Activated CD4-positive, CD25-positive, alpha-beta regulatory T cell treated with anti-CD3 and anti-CD28 coated beads, Interleukin-2, amount 50 U/mL, for 24 hours (primary cell): ENCODE data around the gene DR1.

Source experiments
- ATAC-seq, 2 donors: fragments of 150-1000 bp; cut with Tn5 transposase; one replicate each; pipeline ENCODE4 v1.10.0; 2021; ENCODE audit warnings: mild to moderate bottlenecking in 1 of 2, moderate library complexity in 1 of 2

DR1 gene

GRCh38 chr1:93394514-93394913 lies 48.8 kb downstream of the DR1 start:
- no peak for ATAC-seq

DNA sequence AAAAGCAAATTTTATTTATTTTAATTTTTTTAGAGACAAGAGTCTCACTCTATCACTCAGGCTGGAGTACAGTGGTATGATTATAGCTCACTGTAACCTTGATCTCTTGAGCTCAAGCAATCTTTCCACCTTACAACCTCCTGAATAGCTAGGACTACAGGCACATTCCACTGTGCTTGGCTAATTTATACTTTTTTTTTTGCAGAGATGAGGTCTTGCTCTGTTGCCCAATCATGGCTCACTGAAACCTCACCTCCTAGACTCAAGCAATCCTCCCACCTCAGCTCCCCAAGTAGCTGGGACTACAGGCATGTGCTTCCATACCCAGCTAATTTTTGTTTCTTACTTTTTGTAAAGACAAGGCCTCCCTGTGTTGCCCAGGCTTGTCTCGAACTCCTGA lies 49.5 kb downstream of the DR1 start:
- ATAC-seq = no peak

DNA sequence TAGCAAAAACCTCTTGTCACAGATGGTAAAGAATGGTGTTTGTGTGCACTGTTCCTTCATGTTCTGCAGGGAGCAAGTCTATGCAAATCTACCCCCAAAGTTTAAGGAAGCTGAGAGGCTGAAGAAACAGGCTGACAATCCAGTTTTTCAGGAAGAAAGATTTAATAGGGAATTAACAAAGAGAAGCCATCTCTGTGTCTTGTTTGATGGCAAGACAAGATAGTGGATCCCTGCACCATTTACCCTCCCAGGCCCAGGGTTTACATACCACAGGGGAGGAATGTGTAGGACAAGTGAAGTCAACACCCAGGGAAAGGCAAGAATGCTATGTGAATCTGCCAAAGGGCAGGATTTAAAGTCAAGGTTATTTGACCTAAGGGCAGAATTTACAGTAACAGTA lies 54.1 kb downstream of the DR1 start:
- no peak for ATAC-seq

DNA sequence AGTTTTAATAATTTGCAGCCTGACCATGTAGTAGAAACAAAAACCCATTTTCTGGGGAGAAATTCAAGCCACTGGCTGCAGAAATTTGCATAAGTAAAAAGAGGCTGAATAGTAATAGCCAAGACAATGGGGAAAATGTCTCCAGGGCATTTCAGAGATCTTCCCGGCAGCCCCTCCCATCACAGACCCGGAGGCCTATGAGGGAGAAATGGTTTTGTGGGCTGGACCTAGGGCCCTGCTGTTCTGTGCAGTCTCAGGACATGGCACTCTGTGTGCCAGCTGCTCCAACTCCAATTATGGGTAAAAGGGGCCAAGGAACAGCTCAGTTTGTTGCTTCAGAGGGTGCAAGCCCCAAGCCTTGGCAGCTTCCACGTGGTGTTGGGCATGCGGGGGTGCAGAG lies 62.5 kb downstream of the DR1 start:
- no peak for ATAC-seq

DNA sequence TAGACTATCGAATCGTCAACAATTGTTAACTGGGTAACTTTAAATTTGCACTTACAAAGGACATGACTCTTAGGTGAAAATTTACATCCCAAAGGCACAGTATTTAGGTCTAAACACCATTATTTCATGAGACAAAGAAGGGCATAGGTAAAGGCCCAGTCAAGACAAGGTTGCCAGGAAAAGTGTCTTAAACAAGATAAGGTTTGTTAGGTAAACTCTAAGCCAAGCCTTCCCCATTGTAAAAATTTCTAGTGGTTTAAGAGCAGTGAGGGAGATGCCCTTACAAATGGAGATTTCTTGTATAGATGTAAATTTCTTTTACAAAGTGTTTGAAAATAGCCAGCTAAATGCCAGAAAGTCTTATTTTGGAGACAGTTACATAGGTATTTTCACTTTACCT lies 65.3 kb downstream of the DR1 start:
- ATAC-seq = no peak

DNA sequence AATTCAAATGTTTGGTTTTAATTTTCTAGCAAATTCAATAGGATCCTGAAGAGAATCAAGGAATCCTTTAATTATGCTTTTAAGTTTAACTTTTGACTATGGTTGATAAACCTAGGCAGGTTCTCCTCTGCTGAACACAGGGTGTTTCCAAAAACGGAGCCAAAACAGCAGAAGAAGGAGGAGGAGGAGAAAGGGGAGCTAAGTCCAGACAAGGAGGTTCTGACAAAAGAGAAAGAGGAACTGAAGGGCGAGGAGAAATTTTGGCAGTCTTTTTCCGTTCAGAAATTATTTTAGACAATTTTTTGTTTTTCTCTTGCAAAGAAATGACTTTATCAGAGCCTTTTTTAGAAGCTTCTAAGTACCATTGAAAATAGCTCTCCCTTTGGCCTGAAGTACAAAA lies 69.0 kb downstream of the DR1 start:
- no peak for ATAC-seq

- ATAC-seq = no peak
Observed at GRCh38 chr1:93415296-93415695, 69.6 kb downstream of the DR1 start.

DNA sequence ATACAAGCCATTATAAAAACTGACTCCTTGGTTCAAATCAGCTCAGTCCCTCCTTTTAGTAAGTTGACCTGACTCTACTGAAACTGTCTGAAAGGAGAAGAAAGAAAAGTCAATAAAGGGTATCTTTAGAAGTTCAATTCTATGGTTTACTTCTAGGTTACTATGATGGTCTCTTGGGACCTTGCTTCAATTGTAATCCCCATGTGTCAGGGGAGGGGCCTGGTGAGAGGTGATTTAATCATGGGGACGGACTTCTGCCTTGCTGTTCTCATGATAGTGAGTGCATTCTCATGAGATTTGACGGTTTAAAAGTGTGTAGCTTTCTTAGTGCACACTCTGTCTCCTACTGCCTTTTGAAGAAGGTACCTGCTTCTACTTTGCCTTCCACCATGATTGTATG lies 70.5 kb downstream of the DR1 start:
- no peak for ATAC-seq
